ENCODE data around the gene NFE2L2. TPM values are rescaled to one million over a fixed set of nuclear protein-coding genes. Genes with fewer than 3 reads are reported as not detected.

NFE2L2 gene
- total and polyA plus RNA-seq, 9 of the 15 experiments (the other 6 are each of a cell fraction or from before 2014, with no cell fraction given) = 29.3 to 120 (median 59.3) TPM

DNA sequence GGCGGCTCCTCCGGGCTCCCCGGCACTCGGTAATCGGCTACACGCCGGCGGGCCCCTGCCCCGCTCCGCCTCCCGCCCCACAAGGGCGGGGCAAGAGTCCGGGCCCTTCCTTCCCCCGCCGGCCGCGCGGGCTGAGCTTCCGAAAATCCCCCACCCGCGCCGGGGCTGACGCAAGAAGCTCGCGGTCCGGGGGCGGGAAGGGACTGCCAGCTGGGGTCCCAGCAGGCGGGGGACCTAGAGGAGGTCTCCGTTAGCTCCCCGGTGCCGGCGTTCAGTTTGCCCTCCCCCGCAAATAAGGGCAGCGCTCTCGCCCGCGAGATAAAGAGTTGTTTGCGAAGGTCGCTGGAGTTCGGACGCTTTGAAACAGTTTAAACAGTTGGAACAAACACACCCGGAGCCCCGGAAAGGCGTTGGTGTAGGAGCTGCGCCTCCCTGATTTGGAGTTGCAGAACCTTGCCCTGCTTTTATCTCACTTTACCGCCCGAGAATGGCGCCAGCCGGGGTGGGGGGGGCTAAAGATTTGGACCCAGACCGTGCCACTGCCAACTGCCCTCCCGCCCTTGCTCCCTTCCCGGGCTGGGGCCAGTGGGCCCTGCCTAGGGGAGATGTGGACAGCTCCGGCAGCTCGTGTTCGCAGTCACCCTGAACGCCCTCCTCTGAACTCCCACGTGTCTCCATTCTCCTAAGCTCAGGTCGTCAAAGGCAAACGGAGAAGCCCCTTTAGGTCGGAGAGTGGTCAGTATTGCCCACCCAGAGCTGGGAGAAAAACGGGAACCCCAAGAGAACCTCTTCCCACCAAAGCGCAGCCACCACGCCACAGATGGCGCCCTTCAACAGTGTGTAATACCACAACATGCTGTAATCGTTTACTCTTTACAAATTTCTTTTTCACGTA is at the start of gene NFE2L2 (continued):
- TF ChIP-seq MYBL2 (IDR thresholded peaks at IDR 0.05; ENCODE audit: low read depth) (peak; percentile 58), MYBL2 (CRISPR knock-in tag; IDR thresholded peaks at IDR 0.05; ENCODE audit: borderline replicate concordance) (no peak), ZNF644 (tag; IDR thresholded peaks at IDR 0.05; ENCODE audit: low read depth) (peak; percentile 71), RFX5 (IDR thresholded peaks at IDR 0.05; ENCODE audit: low read depth, low read length) (no peak), KAT7 (CRISPR knock-in tag; IDR thresholded peaks at IDR 0.05; ENCODE audit: borderline replicate concordance) (peak; percentile 82; the same call in 1 of the 2 replicates), PRPF4 (IDR thresholded peaks at IDR 0.05; ENCODE audit: insufficient read depth, low read depth, low read length, poor library complexity, severe bottlenecking) (peak; percentile 57), ATF3 (IDR thresholded peaks at IDR 0.05) (peak; percentile 98), ATF3 (CRISPR knock-in tag; conservative IDR thresholded peaks at IDR 0.05) (peak; percentile 88), HMG20B (CRISPR knock-in tag; IDR thresholded peaks at IDR 0.05) (no peak), BHLHE40 (IDR thresholded peaks at IDR 0.05; ENCODE audit: low read length) (peak; percentile 31; the same call in 1 of the 2 replicates), MCM7 (IDR thresholded peaks at IDR 0.05) (no peak), ZFX (CRISPR knock-in tag; IDR thresholded peaks at IDR 0.05) (peak; percentile 85), SOX6 (IDR thresholded peaks at IDR 0.05) (peak; percentile 58; the same call in 1 of the 2 replicates), KDM5B (IDR thresholded peaks at IDR 0.05; ENCODE audit: insufficient replicate concordance, low read depth, low read length) (peak; percentile 71)
- TF ChIP-seq, protein P1, sequence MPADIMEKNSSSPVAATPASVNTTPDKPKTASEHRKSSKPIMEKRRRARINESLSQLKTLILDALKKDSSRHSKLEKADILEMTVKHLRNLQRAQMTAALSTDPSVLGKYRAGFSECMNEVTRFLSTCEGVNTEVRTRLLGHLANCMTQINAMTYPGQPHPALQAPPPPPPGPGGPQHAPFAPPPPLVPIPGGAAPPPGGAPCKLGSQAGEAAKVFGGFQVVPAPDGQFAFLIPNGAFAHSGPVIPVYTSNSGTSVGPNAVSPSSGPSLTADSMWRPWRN (IDR thresholded peaks at IDR 0.05; ENCODE audit: low read depth) = peak; percentile 56; the same call in 1 of the 2 replicates
- TF ChIP-seq, protein P2, sequence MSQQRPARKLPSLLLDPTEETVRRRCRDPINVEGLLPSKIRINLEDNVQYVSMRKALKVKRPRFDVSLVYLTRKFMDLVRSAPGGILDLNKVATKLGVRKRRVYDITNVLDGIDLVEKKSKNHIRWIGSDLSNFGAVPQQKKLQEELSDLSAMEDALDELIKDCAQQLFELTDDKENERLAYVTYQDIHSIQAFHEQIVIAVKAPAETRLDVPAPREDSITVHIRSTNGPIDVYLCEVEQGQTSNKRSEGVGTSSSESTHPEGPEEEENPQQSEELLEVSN (IDR thresholded peaks at IDR 0.05; ENCODE audit: borderline replicate concordance in 1 of 2, extremely low read depth in 1 of 2, insufficient read depth in 1 of 2, insufficient read length in 1 of 2, low read depth in 1 of 2, low read length in 1 of 2, poor library complexity in 1 of 2, severe bottlenecking in 1 of 2) = peak; percentile 58 to 76
- TF ChIP-seq, protein P3, sequence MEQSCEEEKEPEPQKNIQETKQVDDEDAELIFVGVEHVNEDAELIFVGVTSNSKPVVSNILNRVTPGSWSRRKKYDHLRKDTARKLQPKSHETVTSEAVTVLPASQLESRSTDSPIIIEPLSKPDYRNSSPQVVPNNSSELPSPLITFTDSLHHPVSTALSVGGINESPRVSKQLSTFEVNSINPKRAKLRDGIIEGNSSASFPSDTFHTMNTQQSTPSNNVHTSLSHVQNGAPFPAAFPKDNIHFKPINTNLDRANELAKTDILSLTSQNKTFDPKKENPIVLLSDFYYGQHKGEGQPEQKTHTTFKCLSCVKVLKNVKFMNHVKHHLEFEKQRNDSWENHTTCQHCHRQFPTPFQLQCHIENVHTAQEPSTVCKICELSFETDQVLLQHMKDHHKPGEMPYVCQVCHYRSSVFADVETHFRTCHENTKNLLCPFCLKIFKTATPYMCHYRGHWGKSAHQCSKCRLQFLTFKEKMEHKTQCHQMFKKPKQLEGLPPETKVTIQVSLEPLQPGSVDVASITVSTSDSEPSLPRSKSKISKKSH (CRISPR knock-in tag; IDR thresholded peaks at IDR 0.05) = no peak

Measured in K562 (cell line).